ENCODE measurements around the gene MTFP1. TPM values are rescaled to one million over a fixed set of nuclear protein-coding genes. Genes with fewer than 3 reads are reported as not detected.

Gene MTFP1
- total RNA-seq, 2 experiments from 2014 or later, result 37.2 to 38.0 TPM

DNA sequence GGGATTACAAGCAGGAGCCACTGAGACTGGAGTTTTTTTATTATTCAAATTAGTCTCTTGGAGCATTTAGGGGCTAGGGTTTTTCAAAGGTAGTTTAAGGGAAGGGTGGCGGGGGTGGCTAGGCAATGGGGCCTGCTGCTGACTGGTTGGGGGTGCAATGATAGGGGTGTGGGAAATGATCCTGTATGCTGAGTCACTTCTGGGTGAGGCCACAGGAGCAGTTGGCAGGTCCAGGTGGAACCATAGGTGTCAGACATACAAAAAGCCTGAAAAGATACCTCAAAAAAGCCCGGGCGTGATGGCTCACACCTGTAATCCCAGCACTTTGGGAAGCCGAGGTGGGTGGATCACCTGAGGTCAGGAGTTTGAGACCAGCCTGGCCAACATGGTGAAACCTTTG, 13.7 kb downstream of the MTFP1 start:
- Mint-ChIP-seq H3K27ac (no peak overlapping the region), H3K4me3 (no peak overlapping the region), H3K4me1 (ENCODE audit: low read depth) (peaks cover 37% of the 10 kb centered on the region), H3K27me3 (peaks cover 50% of the 10 kb centered on the region), H3K36me3 (ENCODE audit: low read depth) (peaks cover 4% of the 10 kb centered on the region), H3K9me3 (peaks cover 12% of the 10 kb centered on the region)
- peaks cover 5 to 36% of the 10 kb centered on the region in 2 experiments for H3K9me3 ChIP-seq (ENCODE audit: control insufficient read depth in 1 of 2, insufficient read depth in 1 of 2, low read length in 2 of 2)
- ChIA-PET POLR2A (no interaction called here), CTCF (no interaction called here)
- H3K27ac ChIP-seq (ENCODE audit: low read depth in 1 of 2, low read length in 2 of 2), result no peak overlapping the region
- DNase-seq (no peak), ATAC-seq (ENCODE audit: poor library complexity) (no peak)
- H3K4me3 ChIP-seq (ENCODE audit: low read length), result no peak overlapping the region
- intact Hi-C loops (cut with DNase I, micrococcal nuclease), result loop anchor here in 1 of 2 experiments (5.0 kb wide), 1 partner anchor 132 kb away; no protein-coding TSS in a partner anchor
- H3K27me3 ChIP-seq (ENCODE audit: control insufficient read depth in 1 of 2, insufficient read depth in 2 of 2, low read length in 2 of 2), result peaks cover 13 to 28% of the 10 kb centered on the region in 2 experiments
- TF ChIP-seq, protein P1, sequence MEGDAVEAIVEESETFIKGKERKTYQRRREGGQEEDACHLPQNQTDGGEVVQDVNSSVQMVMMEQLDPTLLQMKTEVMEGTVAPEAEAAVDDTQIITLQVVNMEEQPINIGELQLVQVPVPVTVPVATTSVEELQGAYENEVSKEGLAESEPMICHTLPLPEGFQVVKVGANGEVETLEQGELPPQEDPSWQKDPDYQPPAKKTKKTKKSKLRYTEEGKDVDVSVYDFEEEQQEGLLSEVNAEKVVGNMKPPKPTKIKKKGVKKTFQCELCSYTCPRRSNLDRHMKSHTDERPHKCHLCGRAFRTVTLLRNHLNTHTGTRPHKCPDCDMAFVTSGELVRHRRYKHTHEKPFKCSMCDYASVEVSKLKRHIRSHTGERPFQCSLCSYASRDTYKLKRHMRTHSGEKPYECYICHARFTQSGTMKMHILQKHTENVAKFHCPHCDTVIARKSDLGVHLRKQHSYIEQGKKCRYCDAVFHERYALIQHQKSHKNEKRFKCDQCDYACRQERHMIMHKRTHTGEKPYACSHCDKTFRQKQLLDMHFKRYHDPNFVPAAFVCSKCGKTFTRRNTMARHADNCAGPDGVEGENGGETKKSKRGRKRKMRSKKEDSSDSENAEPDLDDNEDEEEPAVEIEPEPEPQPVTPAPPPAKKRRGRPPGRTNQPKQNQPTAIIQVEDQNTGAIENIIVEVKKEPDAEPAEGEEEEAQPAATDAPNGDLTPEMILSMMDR (IDR thresholded peaks at IDR 0.05), result no peak
- H3K4me1 ChIP-seq (ENCODE audit: insufficient read depth, low read length), result peaks cover 37% of the 10 kb centered on the region
- no peaks in the 10 kb centered on the region for H3K36me3 ChIP-seq (ENCODE audit: insufficient read depth, low read length)

DNA sequence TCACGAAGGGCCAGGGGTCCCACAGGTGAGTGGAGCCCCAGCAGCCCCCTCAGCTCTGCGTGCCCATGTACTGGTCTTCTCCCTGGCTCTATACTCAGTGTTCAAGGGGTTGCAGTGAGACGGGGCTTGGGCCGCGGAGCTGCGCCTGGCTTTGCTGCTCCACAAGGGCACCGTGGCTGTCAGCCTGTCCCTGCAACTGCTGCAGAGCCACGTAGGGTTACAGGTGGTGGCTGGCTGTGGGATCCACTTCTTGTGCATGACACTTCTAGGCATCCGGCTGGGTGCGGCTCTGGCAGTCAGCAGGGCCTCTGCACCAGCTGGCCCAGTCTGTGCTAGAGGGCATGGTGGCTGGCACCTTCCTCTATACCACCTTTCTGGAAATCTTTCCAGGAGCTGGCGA, 14.3 kb downstream of the MTFP1 start:
- Histone ChIP-seq H3K4me1 (ENCODE audit: insufficient read depth, low read length) (peaks cover 34% of the 10 kb centered on the region), H3K9me3 (ENCODE audit: control insufficient read depth in 1 of 2, insufficient read depth in 1 of 2, low read length in 2 of 2) (peaks cover 5 to 33% of the 10 kb centered on the region in 2 experiments), H3K4me3 (ENCODE audit: low read length) (no peak overlapping the region), H3K36me3 (ENCODE audit: insufficient read depth, low read length) (no peaks in the 10 kb centered on the region), H3K27me3 (ENCODE audit: control insufficient read depth in 1 of 2, insufficient read depth in 2 of 2, low read length in 2 of 2) (peaks cover 13 to 28% of the 10 kb centered on the region in 2 experiments), H3K27ac (ENCODE audit: low read depth in 1 of 2, low read length in 2 of 2) (no peak overlapping the region)
- Mint-ChIP-seq H3K27ac (no peak overlapping the region), H3K4me1 (ENCODE audit: low read depth) (peaks cover 32% of the 10 kb centered on the region), H3K4me3 (no peak overlapping the region), H3K9me3 (peaks cover 12% of the 10 kb centered on the region), H3K36me3 (ENCODE audit: low read depth) (peaks cover 4% of the 10 kb centered on the region), H3K27me3 (peaks cover 51% of the 10 kb centered on the region)
- DNase-seq, result no peak
- intact Hi-C loops (cut with DNase I, micrococcal nuclease), result loop anchor here in 1 of 2 experiments (5.0 kb wide), 1 partner anchor 133 kb away; no protein-coding TSS in a partner anchor
- CTCF ChIA-PET, result no interaction called here
- TF ChIP-seq, protein P1 (IDR thresholded peaks at IDR 0.05), result no peak
- no peak for ATAC-seq (ENCODE audit: poor library complexity)
- POLR2A ChIA-PET, result no interaction called here

DNA sequence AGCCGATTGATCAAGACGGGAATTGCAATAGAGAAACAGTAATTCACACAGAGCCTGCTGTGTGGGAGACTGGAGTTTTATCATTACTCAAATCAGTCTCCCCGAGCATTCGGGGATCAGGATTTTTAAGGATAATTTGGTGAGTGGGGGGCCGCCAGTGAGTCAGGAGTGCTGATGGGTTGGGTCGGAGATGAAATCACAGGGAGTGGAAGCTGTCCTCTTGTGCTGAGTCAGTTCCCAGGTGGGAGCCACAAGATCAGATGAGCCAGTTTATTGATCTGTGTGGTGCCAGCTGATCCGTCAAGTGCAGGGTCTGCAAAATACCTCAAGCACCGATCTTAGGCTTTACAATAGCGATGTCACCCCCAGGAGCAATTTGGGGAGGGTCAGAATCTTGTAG, 15.5 kb downstream of the MTFP1 start:
- Histone ChIP-seq H3K4me1 (ENCODE audit: insufficient read depth, low read length) (peaks cover 25% of the 10 kb centered on the region), H3K9me3 (ENCODE audit: control insufficient read depth in 1 of 2, insufficient read depth in 1 of 2, low read length in 2 of 2) (peaks cover 0 to 21% of the 10 kb centered on the region in 2 experiments), H3K4me3 (ENCODE audit: low read length) (no peak overlapping the region), H3K27me3 (ENCODE audit: control insufficient read depth in 1 of 2, insufficient read depth in 2 of 2, low read length in 2 of 2) (peaks cover 17 to 32% of the 10 kb centered on the region in 2 experiments), H3K36me3 (ENCODE audit: insufficient read depth, low read length) (no peaks in the 10 kb centered on the region), H3K27ac (ENCODE audit: low read depth in 1 of 2, low read length in 2 of 2) (no peak overlapping the region)
- no peak for ATAC-seq (ENCODE audit: poor library complexity)
- Mint-ChIP-seq H3K4me1 (ENCODE audit: low read depth) (peaks cover 23% of the 10 kb centered on the region), H3K27me3 (peaks cover 64% of the 10 kb centered on the region), H3K27ac (no peak overlapping the region), H3K9me3 (peaks cover 8% of the 10 kb centered on the region), H3K36me3 (ENCODE audit: low read depth) (peaks cover 4% of the 10 kb centered on the region), H3K4me3 (no peak overlapping the region)
- POLR2A ChIA-PET, result no interaction called here
- TF ChIP-seq, protein P1 (IDR thresholded peaks at IDR 0.05), result no peak
- CTCF ChIA-PET, result interaction anchor here (1.3 kb wide), 1 partner anchor 17 kb away, joined by 5 read pairs; no protein-coding TSS in a partner anchor
- intact Hi-C loops (cut with DNase I, micrococcal nuclease), result no loop called here
- DNase-seq, result no peak

Data from CD4-positive, alpha-beta T cell (primary cell).